Kidney glomerular epithelial cell (primary cell): ENCODE results near the gene PPP1R37.

Experiments used
- DNase-seq: peaks from one replicate; lab custom pipeline; 2025; lab: John Stamatoyannopoulos, UW

Gene PPP1R37

DNA sequence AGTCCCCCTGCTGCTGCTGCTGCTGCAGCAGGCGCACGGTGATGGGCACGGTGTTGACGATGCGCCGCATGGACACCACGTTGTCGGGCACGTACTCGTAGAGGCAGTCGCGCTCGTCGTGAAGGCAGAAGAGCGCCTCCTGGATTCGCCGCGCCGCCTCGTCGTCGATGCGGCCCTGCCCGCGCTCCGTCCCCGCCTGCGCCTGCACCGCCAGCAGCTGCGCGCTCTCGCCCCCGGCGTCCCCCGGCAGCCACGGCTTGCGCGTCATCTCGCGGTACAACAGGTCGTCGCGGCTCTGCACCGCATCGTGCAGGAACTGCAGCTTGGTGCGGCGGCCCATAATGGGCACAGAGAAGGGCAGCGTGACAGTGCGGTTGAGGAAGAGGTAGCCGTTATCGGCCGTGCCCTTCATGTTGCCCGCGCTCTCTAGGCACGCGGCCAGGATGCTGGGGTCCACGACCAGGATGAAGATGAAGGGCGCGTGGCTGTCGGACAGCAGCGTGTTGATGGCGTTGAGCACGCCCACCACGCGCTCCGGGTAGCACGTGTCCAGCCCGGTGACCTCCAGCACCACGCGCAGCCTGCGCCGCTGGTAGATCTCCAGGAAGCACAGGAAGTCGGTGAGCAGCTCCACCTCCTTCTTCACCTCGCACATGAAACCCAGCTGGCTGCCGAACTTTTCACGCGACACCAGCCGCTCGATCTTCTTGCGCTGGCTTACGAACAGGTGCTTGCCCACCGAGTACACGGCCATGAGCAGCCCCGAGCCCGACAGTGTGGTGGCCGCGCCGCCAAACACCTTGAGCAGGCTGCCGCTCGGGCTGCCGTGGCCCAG lies 59.7 kb downstream of the PPP1R37 start:
- DNase-seq: no peak

DNA sequence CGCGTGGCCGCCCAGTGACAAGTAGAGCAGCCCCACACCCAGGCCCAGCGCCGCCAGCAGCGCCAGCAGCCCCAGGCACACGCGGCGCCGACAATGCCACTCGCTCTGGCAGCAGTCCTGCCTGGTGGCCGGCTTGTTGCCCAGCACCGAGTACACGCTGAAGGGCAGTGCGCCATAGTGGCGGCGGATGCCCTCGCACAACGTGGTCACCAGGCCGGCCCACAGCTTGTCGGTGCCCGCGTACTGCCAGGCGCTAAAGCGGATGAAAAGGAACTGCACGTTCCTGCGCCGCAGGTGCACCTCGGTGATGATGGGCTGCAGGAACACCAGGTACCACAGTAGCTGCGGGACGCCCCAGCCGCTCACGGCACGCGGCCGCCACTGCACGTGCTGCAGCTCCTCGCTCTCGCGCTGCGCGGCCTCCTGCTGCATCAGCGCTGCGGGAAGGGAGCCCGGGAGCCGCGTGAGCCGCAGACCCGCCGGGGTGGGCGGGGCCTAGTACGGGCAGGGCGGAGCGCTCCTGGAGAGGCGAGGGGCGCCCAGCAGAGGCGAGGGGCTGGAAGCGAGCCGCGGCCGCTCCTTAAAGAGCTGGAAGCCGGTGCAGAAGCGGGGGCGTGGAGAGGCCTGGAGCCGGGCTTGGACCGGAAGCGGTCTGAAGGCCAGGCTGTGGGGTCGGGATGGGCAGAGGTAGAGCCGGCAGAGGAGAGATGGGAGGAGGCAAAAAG lies 60.5 kb downstream of the PPP1R37 start:
- DNase-seq: no peak

DNA sequence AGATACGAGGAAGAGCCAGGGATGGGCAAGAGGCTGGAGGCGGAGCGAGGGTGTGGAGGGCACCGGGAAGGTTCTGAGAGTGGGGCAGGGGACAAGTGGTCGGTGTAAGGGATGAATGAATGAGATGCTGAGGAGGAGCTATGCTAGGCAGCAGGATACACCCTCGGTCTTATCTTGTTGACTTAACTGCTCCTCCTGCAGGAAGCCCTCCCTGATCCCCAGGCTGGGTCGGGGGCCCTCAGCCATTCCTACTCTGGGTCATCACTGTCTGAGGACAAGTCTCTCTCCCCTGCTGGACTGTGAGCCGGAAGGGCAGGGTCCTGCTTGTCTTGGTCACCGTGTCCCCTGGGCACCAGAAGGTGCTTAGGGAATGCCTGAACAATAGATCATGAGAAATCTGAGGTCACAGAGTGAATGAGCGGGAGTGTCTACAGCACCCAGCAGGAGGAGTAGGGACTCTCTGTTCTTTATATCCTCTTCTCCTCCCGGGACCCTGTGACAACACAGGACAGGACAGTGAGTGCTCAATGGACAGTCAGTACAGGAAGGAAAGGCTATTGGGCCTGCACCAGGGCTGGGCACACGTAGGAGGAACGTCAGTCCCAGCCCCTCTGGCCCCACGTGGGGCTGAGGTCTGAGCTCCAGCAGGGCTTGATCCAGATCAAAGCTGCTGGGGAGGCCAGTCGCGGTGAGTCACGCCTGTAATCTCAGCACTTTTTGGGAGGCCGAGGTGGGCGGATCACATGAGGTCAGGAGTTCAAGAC lies 61.3 kb downstream of the PPP1R37 start:
- no peak for DNase-seq

DNA sequence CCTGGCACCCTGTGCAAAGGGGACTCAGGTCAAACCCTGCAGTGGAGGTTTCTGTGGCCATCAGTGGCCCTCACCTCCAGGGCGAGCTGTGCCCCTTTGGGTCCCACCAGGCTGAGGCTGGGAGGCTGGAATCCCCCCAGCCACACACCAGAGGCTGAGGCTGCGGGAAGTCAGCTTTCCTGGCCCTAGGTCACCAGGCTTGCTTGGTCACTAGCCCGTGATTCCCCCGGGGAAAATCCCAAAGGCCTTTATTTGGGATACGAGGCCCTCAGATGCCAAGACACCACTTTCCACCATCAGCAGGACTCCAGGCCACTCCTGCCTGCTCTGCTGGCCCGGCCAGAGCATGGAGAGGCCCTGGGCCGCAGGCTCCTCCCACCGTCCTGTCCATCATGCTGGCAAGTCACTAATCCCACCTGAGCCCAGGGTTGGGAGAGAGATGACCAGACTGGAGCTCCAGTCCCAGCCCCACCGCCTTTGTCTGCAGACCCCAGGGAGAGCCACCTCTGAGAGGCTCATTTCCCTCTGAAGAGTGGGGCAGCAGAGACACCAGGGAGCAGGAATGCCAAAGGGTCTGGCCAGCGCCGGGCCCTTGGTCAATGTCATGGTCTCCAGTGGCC lies 63.1 kb downstream of the PPP1R37 start:
- DNase-seq: no peak

DNA sequence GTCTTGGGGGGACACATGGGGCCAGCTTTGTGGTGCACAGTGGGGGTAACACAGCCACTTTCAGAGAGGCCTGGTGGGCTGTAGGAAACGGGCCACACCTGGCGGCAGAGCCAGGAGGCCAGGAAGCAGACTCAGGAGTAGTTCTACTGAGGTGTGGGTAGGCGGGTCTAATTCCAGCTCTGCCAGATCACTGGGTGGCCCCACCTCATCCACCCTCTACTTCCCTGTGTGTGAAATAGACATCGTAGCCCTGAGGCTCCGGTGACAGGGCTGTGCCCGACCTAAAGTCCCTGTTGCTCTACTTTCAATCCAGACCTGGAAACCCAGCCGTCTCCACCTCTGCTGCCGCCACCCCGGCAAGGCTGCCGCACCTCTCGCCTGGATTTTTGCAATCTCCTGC lies 63.8 kb downstream of the PPP1R37 start:
- DNase-seq: no peak

DNA sequence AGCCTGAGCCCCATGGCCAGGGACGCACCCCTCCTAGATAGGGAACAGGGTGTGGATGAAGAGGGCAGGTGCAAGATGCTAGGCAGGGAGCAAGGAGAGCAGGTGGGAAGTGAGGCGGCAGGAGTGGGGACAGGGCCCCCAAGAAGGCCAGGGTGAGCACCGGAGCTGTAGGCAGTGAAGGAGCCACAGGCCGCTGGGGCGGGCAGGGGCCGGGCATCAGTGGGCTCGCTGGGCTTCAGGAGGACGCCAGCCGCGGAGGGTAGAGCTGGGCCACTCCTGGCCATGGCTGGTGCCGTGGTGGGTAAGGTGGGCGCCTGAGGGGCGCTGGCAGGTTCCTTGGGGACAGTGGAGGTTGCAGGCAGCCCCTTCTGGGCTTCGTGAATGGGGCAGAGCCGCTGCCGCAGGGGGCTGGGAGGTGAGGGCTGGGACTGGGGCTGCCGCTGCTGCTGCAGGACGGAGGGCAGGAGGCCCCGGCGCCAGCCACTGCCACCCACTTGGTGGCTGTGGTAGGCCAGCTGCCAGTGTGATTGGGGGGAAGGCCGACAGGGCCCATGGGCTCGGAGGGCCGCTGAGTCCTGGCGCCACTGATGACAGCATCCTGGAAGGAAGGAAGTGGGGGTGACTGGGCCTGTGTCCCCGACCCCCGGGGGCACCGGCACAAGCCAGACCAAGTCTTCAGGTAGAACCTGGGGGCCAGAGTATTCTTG lies 65.7 kb downstream of the PPP1R37 start:
- no peak for DNase-seq

DNA sequence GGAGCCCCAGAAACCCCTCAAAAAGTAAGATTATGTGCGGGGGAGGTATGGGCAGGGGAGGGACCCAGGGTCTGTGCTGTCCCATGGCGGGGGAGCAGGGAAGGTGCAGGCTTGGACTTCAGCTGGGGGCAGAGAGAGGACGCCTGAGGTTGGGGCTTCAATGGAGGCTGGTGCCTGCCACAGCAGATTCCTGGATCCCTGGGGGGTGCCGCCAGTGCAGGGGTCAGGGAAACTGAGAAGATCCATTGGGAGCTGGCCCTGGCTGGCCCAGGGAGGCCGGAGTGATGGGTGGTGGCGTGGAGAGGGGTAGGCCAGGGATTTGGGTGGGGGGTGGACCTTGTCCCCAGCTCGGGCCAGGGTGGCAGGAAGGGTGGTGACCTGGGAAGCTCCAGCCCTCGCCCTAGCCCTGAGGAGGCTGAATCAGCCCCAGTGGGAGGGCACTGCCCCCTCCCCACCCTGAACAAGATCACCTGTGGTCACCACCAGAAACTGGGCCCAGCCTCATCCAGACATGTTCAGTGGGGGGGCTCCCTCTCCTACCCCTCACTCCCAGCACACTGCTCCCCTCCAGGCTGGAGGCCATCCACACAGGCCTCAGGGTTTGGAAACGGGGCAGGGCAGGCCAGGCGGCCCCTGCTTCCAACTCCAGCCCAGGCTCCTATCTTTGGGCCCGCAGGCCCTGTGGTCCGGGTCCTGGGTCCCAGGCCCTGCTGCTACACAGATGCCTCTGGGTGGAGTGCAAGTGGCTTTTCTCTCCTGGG lies 66.4 kb downstream of the PPP1R37 start:
- no peak for DNase-seq

DNA sequence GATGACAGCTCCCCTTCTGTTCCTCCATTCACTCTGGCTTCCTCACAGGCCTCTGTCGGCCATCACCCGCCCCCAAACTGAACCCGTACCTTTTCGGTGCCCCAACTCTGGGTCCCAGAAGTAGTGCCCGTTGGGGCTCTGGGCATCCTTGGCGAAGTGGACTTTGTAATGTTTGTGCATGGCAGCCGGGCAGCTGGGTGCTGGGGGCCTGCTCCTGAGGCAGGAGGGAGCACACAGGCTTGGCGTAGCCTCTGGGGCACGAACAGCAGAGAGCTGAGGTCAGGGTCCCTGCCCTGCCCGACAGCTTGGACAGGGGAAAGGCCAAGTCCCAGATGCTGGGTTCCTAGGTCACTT lies 67.0 kb downstream of the PPP1R37 start:
- DNase-seq: no peak

DNA sequence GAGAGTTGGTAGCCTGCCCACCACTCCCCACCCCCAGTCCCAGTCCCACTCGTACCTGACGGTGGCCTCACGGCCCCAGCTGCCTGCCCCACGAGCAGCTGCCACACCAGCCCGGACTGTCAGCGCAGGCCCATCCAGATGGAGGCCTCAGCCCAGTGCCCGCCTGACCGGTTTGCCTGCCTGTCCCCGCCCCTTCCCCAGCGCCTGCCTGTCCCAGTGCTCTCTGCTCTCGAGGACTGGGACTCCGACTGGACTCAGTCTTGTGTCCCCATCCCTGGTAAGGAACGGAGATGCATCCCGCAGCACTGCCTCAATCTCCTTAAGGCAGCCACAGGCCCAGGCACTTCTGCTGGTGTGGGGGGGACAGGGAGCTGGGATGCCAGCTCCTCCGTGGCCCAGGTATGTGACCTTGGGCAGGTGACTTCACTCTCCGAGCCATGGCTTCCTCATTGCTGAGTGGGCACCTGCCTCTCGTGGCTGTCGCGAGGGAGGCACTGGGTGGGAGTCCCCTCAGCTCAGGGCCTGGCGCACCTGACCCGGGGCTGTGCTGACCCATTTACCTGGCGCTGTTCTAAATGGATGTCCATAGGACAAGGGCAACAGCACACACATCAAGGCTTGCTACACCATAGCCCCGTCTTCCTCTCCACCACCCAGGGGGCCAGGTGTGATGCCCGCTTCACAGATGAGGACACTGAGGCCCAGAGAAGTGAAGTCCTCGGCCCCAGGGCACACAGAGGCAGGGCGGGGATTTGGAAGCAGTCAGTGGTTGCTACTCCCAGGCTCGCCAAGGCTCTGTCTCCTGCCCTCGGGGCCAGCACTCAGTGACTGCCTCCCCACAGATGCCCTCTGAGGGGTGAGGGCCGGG lies 68.1 kb downstream of the PPP1R37 start, which contains the start of gene NKPD1:
Gene NKPD1, minus strand, starts transcription at position 113 of the 868 bp plus-strand sequence. CDS start 832 bp downstream, outside the sequence.
- no peak for DNase-seq

DNA sequence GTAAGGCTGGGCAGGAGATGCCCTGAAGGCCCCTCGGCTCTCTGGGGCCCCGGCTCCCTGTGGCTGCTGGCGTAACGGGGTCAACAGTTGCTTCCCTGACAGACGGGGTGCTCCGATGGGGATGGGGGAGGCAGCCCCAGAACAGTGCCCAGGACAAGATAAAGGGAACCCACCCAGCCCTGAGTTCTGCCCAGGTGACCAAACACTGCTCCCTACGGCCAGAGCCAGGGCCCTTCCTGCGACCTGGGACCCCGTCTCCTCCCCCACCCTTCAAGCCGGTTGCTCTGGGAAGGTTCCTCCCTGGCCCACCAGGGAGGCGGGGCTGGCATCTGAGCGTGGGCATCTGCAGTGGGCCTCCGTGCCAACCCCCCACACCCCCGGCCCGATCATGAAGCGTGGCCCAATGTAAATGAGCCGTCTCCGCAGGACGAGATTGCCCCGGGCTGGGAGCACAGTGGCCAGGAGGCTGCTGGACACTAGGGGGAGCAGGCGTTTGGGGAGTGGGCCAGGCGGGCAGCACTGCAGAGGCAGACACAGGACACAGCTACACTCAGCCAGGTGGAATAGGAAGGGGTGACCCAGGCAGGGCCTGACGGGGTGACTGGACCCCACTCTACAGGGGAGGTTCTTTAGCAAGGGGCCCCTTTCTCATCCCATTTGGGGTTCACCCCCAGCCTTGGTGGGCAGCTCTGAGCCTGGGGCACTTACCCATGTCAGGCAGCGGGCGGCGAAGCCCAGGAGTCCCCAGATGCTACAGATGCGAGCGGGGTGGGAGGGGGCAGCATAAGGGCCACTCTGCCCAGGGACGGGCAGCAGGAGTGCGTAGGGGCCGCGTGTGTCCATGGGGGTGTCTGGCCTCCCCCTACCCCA lies 69.0 kb downstream of the PPP1R37 start:
- DNase-seq: peak; percentile 19

DNA sequence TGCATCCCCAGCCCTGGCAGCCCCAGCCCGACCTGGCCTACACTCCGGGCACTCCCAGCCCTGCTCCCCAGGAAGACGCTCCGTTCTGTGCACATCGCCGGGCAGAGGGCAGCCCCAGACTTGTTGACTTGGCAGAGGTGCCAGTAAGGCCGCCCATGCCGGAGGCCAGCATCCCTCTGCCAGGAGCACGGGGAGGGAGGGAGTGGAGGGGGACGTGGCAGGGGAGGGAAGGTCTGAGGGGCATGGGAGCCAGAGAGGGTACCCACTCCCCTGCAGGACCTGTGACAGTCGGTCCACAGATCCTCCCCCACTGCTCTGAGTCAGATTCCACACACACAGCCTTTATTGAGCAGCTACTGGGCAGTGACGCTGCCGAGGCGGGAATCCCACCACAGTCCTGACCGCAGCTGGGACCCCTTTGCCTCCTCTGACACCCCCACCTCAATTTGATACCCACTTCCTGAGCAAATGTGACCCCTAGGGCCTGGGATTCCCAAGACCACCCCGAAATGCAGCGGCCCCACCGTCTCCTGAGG lies 69.7 kb downstream of the PPP1R37 start:
- DNase-seq: no peak

DNA sequence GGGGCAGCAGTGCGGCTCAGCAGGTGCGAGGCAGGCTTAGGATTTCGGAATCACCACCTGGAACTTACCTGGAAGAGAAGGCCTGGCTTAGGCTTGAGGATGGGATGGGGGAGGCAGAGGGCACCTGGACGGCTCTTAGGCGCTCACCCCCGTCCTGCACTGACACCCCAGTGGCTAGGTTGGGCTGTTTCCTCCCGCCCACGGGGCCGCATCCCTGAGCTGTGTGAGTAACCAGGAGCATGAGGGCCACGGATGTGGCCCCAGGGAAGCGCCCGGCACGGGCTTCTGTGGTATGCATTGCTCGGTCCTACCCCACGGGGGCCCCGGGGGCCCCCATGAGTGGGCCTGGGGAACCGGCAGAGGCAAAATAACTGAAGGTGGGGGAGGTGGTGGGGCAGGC lies 70.2 kb downstream of the PPP1R37 start:
- no peak for DNase-seq

DNA sequence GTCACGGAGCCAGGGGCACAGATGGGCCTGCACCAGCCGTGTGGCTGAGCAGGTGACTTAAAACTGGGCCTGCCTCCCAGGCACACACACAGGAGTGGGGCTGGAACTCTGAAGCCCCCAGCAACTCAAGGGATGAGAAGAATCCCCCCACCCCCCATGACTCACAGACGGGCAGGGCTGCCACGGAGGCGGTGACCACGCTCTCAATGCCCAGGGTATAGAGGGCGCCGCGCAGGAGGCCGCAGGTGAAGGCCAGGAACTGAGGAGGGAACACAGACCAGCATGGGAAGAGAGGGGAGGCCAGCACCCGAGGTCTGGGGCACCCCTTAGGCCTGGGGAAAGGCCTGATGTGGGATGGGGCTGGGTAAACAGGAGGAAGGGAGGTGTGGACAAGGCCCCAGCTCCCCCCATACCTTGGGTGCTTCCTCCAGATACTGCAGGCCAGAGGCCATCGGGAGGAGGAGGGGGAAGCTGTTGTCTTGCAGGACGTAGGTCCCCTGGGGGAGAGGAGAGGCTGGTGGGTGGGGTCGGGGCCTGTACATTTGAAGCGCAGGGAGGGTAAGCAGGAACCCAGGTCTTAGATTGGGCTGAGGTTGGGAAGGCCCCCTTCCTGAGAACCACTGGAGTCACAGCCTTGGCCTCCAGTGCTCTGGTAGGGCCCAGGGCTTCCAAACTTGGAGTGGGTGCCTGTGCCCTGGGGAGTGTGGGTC lies 70.9 kb downstream of the PPP1R37 start:
- DNase-seq: no peak

DNA sequence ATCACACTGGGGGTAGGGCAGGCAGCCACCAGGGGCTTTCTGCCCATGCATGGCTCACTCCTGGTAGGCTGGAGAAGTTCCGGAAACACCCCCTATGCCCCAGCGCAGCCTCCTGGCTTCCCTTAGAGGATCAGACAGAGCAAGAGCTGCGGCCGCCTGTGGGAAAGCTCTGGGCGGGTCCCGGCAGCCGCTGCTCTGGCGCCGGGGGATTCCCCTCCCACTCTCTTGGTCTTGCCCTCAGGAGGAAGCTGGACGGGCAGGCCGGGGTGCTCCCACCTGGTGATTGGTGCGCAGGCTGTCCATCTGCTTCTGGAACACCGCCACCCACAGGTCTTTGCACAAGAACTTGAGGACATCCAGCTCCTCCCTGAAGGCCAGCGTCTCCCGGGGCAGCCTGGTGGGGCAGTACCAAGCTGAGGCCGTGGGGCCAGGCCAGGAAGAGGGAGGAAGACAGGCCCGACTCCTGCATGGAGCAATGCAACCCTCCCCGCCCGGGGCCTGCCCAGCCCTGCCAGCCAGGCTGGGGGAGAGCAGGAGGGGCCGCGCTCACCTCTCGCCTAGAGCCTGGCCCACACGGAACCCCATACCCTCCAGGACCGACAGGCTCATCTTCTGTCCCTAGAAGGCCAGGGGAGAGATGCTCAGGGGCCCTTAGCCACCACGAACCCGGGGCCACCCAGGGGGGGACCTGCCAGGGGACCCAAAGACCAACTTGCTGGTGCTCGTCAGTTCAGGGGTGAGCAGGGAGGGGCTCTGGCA lies 71.8 kb downstream of the PPP1R37 start:
- peak; percentile 30 for DNase-seq

DNA sequence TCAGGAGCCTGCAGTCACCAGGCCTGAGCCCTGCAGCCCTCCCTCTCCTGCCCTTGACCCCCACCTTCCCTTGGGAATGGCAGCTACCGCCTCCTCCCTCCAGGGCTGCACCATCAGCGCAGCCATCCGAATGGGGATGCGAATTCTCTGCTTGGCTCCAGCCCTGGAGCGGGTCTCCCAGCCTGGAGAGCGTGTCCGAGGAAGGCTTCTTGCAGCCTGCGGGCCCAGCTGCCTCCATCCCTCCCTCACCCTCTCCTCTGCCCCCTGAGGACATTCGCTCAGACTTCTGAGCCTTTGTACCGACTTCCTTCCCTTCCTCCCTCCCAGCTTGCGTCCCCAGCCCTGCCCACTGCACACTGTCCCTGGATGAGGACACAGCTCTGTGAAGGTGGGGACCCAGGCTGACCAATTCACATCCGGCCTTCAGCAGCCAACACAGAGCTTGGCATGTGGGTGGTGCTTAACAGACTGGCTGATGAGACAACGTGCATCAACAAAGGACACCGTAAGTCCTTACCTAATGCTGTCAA lies 73.8 kb downstream of the PPP1R37 start:
- DNase-seq: no peak

DNA sequence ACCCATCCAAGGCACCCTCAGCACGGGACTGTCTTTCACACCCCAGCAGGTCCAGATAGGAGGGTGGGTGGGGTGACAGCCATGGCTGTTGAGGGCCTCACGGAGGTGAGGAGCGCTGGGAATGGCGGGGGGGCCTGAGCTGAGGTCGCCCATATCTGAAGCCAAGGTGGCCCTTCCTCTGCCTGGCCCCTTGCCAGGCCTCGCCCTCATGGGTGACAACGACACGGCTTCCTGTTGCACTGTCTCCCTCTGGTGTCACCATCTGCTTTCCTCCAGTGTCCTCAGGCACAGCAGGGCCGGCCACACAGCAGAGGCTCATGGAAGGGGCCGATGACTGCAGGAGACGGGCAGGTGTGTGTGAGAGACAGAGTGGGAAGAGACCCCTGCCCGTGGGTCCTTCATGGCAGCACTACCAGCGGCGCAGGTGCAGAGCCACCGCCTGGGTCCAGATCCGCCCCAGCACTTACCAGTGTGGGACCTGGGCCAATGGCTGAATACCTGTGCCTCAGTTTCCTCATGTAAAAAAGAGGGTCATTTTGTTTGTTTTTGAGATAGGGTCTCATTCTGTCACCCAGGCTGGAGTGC lies 75.9 kb downstream of the PPP1R37 start:
- no peak for DNase-seq

DNA sequence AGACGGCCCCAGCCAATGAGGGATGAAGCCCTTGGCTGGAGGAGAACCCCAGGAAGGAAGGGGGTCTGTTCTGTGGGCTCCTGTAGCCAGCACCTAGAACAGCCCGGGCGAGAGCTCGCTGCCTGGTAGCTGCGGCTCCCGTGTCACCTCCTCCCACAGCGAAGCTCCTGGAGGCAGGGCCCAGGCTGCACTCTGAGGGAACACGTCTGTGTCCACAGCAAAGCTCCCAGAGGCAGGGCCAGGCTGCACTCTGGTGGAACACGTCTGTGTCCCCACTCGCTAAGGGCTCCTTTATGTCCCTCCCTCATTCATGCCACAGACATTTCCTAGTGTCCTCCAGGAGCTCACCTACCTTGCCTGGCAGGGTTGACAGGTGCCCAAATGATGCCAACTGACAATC lies 76.6 kb downstream of the PPP1R37 start:
- DNase-seq: no peak
